HCT116 (cell line): ENCODE results near the gene IFI30.

ENCODE experiments used
- CEBPB ChIP-seq: IDR thresholded peaks from 2 replicates; pipeline ENCODE4 v1.6.1; 2012; ENCODE audit warnings: low read depth
- CTCF ChIP-seq, 3 experiments: fragments of 200-600 bp in 1 of 3; sonication (generic) in 1 of 3; IDR thresholded peaks in 2 of 3; conservative IDR thresholded peaks in 1 of 3; 2 replicates each; pipeline ENCODE4 v1.5.1; 2012 to 2017; ENCODE audit warnings: low read depth in 2 of 3, low read length in 2 of 3, antibody characterized with exemption in 1 of 3, borderline replicate concordance in 1 of 3, control low read depth in 1 of 3, mild to moderate bottlenecking in 1 of 3, mixed read lengths in 1 of 3, mixed run types in 1 of 3, moderate library complexity in 1 of 3; ENCODE audit not compliant: insufficient read depth in 1 of 3
- EZH2 ChIP-seq: fragments of 200-600 bp; sonication (generic); IDR thresholded peaks from 2 replicates; pipeline ENCODE4 v1.6.1; 2017; ENCODE audit warnings: antibody characterized with exemption, mixed run types
- EZH2phosphoT487 ChIP-seq: fragments of 200-600 bp; IDR thresholded peaks from 2 replicates; pipeline ENCODE4 v1.6.1; 2018; ENCODE audit warnings: antibody characterized with exemption, borderline replicate concordance
- MAX ChIP-seq: IDR thresholded peaks from 2 replicates; pipeline ENCODE4 v1.6.1; 2012
- POLR2A ChIP-seq: IDR thresholded peaks from 2 replicates; pipeline ENCODE4 v1.7.0; 2011; ENCODE audit warnings: borderline replicate concordance; ENCODE audit not compliant: insufficient read depth, insufficient read length; ENCODE audit errors: extremely low read depth
- POLR2AphosphoS5 ChIP-seq: IDR thresholded peaks from 2 replicates; pipeline ENCODE4 v1.6.1; 2011; ENCODE audit warnings: mild to moderate bottlenecking, low read depth, low read length, moderate library complexity
- RAD21 ChIP-seq: IDR thresholded peaks from 2 replicates; pipeline ENCODE4 v1.6.1; 2012; ENCODE audit warnings: low read depth, mild to moderate bottlenecking
- REST ChIP-seq: IDR thresholded peaks from 2 replicates; pipeline ENCODE4 v1.6.1; 2012; ENCODE audit warnings: low read depth
- SIN3A ChIP-seq: IDR thresholded peaks from 2 replicates; pipeline ENCODE4 v1.6.1; 2012; ENCODE audit warnings: low read depth
- SP1 ChIP-seq: IDR thresholded peaks from 2 replicates; pipeline ENCODE4 v1.6.1; 2012; ENCODE audit warnings: low read depth
- YY1 ChIP-seq: IDR thresholded peaks from 2 replicates; pipeline ENCODE4 v1.6.1; 2011; ENCODE audit warnings: low read length, low read depth, moderate library complexity, mild to moderate bottlenecking; ENCODE audit not compliant: insufficient replicate concordance; ENCODE audit errors: extremely low read depth
- ZBTB33 ChIP-seq: IDR thresholded peaks from 2 replicates; pipeline ENCODE4 v1.6.1; 2011; ENCODE audit warnings: mild to moderate bottlenecking, low read length, moderate library complexity; ENCODE audit not compliant: insufficient replicate concordance; ENCODE audit errors: extremely low read depth
- ZNF274 ChIP-seq: fragments of 200-500 bp; sonication (Bioruptor generic); IDR thresholded peaks from 2 replicates; pipeline ENCODE4 v1.6.1; 2014; ENCODE audit warnings: mild to moderate bottlenecking, low read depth, low read length, inconsistent platforms

- TF ChIP-seq CTCF (IDR thresholded peaks at IDR 0.05 in 2 of 3, conservative IDR thresholded peaks at IDR 0.05 in 1 of 3; ENCODE audit: borderline replicate concordance in 1 of 3, insufficient read depth in 1 of 3, low read depth in 2 of 3, low read length in 2 of 3), result no peak
- no peak for TF ChIP-seq ZNF274
- no peak for TF ChIP-seq POLR2A
- TF ChIP-seq MAX, result no peak
- no peak for TF ChIP-seq POLR2AphosphoS5
- TF ChIP-seq EZH2phosphoT487, result no peak
- TF ChIP-seq EZH2, result no peak
- TF ChIP-seq ZBTB33, result no peak
- no peak for TF ChIP-seq SIN3A
- no peak for TF ChIP-seq CEBPB
- no peak for TF ChIP-seq RAD21
- no peak for TF ChIP-seq YY1
- no peak for TF ChIP-seq REST
- TF ChIP-seq SP1, result no peak
Measured at GRCh38 chr19:18176367-18177310, 3.0 kb downstream of the IFI30 start.
